ENCODE data around the gene GBX2.

The GBX2 gene

GRCh38 chr2:236164201-236164924, 3.8 kb downstream of the GBX2 start:
- peak overlapping the region; percentile 48 for H3K4me3 ChIP-seq (ENCODE audit: low read length)
- TF ChIP-seq CTCF (conservative IDR thresholded peaks at IDR 0.05; ENCODE audit: low read length) = no peak
- DNase-seq (ENCODE audit: low read depth) = no peak

- peak overlapping the region; percentile 48 for H3K4me3 ChIP-seq (ENCODE audit: low read length)
- TF ChIP-seq CTCF (conservative IDR thresholded peaks at IDR 0.05; ENCODE audit: low read length) = no peak
- DNase-seq (ENCODE audit: low read depth) = no peak
Observed at GRCh38 chr2:236163471-236164200, 4.5 kb downstream of the GBX2 start.

- DNase-seq (ENCODE audit: low read depth) = no peak
- H3K4me3 ChIP-seq (ENCODE audit: low read length) = no peak overlapping the region
- TF ChIP-seq CTCF (conservative IDR thresholded peaks at IDR 0.05; ENCODE audit: low read length) = no peak
Observed at GRCh38 chr2:236162882-236163470, 5.2 kb downstream of the GBX2 start.

- H3K4me3 ChIP-seq (ENCODE audit: low read length) = no peak overlapping the region
- TF ChIP-seq CTCF (conservative IDR thresholded peaks at IDR 0.05; ENCODE audit: low read length) = no peak
- no peak for DNase-seq (ENCODE audit: low read depth)
Observed at GRCh38 chr2:236162031-236162845, 5.9 kb downstream of the GBX2 start.

GRCh38 chr2:236161531-236161930, 6.7 kb downstream of the GBX2 start:
- DNase-seq (ENCODE audit: low read depth) = no peak
- H3K4me3 ChIP-seq (ENCODE audit: low read length) = no peak overlapping the region

GRCh38 chr2:236161082-236161462, 7.1 kb downstream of the GBX2 start:
- no peak for TF ChIP-seq CTCF (conservative IDR thresholded peaks at IDR 0.05; ENCODE audit: low read length)
- no peak overlapping the region for H3K4me3 ChIP-seq (ENCODE audit: low read length)
- no peak for DNase-seq (ENCODE audit: low read depth)

More at GRCh38 chr2:236161531-236161930, 6.7 kb downstream of the GBX2 start:
- TF ChIP-seq CTCF (conservative IDR thresholded peaks at IDR 0.05; ENCODE audit: low read length) = no peak
